SW 1271 (cell line): ENCODE results near the gene PHKA2.

Source experiments
- DNase-seq, 2 experiments: peaks; one replicate each; lab custom pipeline; 2025; lab: John Stamatoyannopoulos, UW

PHKA2 gene

DNA sequence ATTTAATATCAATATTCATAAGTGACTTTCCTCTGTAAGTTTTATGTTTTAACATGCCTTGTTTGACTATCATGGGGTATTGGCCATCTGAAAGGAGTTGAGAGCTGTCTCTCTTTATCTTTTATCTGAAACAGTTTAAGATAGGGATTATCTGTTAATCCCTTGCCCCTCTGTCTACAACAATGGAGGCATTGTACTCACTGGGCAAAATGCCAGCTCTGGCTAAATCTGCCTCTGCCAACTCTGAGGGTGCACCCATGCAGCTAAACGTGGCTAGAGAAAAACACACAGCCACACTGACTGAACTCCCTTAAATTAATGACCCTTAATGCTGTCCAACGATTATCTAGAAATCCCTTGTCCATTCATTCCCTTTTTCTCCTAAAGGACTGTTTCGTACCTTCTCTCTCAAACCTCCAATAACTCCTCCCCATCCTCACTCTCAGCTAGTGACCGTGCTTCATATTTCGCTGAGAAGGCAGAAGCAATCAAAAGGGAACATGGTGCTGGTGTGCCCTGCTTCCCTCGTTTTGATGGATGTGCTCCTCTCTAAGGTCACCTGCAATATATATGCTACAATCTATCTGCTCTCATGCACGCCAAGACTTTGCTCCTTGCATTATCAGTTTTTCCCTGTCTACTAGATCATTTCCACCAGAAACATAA lies 10.3 kb downstream of the PHKA2 start:
- DNase-seq: no peak

GRCh38 chrX:18971506-18971905 lies 12.4 kb downstream of the PHKA2 start:
- DNase-seq: no peak

- no peak for DNase-seq
Observed at GRCh38 chrX:18970465-18970864, 13.4 kb downstream of the PHKA2 start.

- no peak for DNase-seq
Observed at GRCh38 chrX:18966624-18967023, 17.3 kb downstream of the PHKA2 start.

DNA sequence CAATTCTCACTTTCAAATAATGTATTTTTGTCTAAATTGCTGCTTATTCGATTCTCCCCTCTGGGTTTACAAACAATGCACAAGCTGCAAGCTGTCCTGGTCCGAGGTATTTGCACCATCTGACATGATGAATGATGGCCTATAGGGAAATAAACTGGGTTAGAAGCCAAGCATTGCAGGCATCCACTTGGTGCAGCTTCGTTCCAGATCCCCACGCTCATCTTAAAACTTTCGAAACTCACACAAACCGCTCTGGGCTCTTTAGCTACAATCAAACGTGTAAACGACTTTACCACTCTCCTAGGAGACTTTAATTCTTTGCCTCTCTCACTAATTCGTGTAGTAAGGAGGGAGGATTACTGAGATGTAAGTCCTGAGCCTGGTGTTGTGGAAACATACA lies 19.0 kb downstream of the PHKA2 start:
- no peak for DNase-seq

DNA sequence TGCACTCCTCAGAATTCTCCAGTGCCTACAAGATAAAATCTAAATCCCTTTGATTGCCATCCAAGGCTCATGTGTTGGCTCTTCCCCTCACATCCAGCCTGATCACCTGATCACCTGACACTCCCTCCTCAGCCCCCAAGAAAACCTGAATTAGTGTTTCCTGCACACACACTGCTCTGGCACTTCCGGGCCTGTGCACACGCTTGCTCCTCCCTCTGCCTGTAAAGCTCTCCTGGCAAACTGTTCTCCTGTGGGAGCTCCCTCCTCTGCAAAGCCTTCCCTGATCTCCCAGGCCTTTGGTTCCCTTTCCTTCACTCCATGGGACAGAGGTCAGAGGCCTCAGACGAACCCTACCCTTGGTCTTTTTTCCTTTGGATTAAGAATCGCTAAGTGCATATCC lies 19.9 kb downstream of the PHKA2 start:
- no peak for DNase-seq

DNA sequence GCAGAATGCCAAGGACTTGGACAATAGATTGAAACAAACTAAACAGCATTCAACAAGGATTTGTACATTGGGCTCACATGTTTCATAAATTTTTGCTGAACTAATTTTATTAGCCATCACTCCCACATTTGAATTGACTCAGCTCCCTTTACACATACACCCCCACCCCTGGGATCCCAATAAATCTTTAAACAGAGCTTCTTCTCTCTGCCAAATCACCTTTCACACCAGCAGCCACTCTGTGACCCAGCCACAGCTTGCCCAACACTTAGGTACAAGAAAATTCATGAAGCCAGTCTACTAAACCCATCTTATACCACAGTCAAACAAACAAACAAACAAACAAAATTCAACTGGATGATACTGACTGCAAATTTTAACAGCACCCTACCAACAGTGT lies 21.6 kb downstream of the PHKA2 start:
- DNase-seq: no peak

DNA sequence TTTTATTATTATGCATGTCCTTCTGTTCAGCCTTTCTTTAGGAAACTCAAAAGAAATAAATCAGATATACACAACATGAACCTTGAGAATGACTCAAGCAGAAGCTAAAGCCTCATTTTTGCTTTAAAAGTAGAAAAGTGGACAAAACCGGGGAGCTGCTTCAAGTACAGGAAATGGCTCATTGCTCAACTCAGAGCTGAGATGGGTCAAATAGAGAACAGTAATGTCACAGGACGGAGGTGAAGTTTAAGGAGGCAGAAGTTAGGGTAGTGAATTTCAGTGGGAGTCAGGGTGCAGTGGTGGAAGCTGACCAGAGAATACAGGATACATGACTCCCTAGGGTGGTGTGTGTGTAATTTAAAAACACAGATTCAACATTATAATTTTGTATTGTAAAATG lies 22.2 kb downstream of the PHKA2 start:
- no peak for DNase-seq

DNA sequence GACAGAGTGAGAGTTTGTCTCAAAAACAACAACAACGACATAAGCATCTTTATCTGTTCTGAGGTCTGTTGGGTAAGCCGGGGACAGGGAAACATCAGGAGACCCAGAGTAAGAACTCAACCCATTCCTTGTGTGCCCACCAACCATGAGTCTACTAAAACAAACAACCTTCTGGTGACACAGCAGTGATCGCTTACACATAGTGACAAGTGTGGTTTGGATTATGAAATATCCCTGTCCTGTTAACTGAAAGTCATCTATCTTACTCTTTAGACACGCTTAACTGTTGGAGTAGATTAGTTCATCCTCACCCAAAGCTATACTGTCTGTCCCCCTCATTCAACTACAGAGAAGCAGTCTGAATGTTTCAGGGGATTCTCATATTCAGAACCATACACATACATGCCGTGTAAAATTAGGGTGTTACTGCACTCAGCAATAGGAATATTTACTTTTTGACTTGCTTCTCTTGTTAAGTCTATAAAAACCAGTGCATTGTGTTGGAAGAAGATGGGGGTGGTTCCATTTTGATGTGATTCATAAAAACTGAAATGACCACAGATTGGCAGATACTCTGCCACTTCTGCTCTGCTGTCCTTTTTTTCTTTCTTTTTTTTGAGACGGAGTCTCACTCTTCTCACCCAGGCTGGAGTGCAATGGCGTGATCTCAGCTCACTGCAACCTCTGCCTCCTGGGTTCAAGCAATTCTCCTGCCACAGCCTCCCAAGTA lies 27.4 kb downstream of the PHKA2 start:
- DNase-seq: no peak

DNA sequence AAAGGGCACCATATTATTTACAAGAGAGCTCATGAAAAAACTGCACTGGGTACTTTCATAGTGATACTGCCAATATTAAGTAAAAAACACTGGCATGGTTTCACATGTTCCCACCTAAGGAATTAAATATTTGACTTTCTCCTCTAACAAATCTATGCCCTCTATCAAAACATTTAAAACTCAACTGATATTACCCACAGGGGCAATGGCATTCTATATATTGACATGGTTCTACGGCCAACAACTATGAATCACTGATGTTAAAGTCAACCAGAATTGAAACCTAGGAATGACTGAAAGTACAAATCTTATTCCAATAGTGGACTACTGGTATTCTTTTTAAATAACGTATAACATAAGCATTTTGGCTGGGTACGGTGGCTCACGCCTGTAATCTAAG lies 28.2 kb downstream of the PHKA2 start:
- no peak for DNase-seq

GRCh38 chrX:18951032-18951431 lies 32.9 kb downstream of the PHKA2 start:
- DNase-seq: no peak

- DNase-seq: no peak
Observed at GRCh38 chrX:18949944-18950301, 34.0 kb downstream of the PHKA2 start.

GRCh38 chrX:18949291-18949943 lies 34.5 kb downstream of the PHKA2 start:
- DNase-seq: no peak

GRCh38 chrX:18946611-18947010 lies 37.3 kb downstream of the PHKA2 start:
- no peak for DNase-seq

- DNase-seq: no peak
Observed at GRCh38 chrX:18946157-18946556, 37.8 kb downstream of the PHKA2 start.

DNA sequence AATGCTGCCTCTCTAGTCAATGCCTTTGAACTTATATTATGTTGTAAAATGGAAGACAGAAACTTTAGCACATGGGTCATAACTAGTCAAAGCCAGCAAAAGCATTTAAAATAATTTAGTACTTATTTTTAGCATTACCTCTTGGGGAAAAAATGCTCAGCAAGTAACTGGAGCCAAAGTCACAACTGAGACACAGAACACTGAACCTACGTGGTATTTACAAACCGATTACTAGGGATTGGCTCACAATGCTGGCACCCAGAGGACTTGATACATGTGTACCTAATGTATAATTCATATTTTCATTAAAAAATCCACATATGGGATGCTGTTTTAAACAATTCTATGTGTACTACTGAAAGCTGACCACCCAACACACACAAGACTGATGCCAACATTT lies 38.4 kb downstream of the PHKA2 start:
- no peak for DNase-seq

DNA sequence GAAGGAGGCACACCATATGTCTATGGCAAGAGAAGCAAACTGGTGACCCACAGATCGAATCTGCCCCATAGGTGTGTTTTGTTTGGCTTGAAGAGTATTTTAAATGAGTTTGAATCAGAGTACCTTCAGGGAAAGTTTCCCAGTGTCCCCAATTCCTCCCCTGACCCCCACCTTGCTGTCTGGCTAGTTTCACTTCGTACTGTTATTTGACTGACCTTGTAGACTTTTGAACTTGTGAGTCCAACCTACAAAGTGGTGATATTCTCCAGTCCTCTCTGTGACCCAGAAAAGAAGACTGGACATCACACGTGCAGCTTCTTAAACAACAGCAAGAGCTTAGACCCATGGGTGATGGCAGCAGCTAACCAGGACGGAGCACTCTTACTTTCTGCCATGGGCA lies 39.4 kb downstream of the PHKA2 start:
- DNase-seq: no peak

DNA sequence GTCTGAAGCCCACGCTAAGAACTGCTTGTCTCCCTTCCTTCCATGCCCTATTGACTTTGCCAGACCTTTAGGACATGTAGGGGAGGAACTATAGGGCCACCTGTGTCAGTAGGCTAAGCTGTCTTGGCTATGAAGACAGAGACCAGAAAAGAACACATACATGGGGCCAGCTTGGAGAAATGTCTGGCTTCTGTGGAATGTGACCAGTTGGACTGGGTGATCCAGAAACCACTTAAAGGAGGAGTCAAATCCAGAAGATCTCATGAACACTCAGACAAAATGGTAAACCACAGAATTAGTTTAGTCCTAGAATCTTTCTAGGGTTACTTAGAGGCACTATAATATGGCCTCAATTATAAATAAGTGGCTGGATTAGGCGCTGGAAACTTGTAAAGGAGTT lies 42.0 kb downstream of the PHKA2 start:
- no peak for DNase-seq

DNA sequence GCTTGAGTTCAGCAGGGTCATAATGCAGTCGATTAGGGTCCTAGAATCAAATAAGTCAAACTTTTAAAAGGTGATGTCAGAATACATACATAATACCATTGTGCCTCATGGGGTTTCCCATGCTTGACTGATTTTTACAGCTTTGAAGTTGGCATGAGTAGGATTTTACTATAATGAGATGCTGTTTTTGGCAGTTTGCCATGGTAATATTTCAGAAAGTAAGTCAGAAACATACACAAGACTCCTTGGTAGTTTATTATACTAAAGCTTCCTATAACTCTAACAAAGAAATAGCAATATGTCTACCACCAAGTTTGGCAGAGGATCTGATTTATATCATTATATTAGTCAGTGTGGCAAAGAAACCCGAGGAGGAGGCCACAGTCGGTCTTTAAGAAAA lies 45.2 kb downstream of the PHKA2 start:
- no peak for DNase-seq

DNA sequence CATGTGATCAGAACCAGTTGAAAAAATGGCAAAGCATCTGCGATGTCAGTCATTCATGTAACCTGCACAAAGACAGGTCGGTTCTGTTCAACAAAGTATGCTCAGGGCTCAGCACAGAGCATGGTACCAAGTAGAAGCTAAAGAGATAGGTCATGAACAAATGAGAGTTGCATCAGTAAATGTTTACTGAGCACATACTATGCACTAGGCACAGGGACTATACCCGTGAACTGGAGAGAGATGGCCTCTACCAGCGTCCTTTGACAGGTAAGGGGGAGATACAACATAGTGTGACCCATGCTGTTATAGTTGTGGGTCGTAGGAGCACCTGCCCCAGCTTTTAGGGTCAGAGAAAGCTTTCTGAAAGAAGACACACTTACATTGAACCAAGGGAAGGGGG lies 46.7 kb downstream of the PHKA2 start:
- DNase-seq: no peak

DNA sequence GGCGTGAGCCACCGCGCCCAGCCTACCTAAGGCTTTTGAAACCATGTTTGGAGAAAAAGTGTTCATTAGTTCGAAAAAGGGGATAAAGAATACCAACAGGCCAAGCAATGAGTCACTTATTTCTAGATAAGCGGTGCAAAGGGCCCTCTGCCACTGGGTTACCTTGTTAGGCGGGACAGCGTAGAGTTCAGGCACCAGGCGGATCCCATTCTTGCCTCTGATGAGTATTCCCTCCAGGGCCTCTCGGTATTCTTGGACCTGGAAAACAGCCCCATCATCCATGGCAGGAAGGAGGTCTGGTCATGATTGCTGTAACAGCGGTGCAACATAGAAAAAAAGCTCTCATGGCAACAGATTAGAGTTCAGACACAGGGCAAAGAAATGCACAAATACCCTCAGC lies 48.0 kb downstream of the PHKA2 start:
- DNase-seq: no peak

DNA sequence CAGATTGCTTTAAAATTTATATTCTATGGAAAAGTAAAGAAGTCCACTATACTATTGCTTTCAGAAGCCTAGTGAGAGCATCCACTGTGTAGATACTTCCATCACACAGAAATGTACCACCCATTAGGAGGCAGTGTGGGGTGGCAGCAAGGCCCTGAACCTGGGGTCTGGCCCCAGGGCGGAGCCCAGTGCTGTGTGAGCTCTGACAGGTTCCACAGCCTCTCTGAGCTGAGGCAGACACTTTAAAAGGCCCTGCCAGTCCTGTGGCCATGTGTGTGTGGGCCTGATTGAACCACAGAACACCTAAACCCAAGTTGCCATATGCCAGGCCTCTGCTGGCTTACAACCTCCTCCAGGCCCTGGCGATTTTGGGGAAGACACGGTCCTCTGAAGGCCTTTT lies 49.2 kb downstream of the PHKA2 start:
- DNase-seq: no peak

GRCh38 chrX:18933617-18934016 lies 50.3 kb downstream of the PHKA2 start:
- no peak for DNase-seq

DNA sequence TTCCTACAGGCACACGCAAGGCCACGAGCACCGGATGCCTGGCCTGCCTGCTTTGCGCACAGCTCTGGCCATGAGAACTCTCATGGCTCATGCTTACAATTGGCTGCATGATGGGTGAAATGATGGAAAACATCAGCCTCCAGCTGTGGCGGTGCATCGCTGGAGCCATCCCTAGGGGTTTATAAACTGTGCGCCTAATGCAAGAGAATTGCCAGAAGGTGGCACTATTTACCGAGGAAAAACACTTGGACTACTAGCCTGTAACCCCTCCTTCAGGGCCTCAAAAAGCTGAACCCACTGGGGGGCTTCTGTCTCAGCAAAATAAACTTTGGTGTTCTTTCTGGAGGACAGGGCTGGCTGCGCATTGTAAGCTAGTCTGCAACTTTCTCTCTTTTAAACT lies 51.9 kb downstream of the PHKA2 start:
- DNase-seq: no peak
